ENCODE data around the gene PKD2. TPM values are rescaled to one million over a fixed set of nuclear protein-coding genes. Genes with fewer than 3 reads are reported as not detected.

PKD2 gene
- 12.4 and 22.3 TPM in 2 replicates for total RNA-seq

DNA sequence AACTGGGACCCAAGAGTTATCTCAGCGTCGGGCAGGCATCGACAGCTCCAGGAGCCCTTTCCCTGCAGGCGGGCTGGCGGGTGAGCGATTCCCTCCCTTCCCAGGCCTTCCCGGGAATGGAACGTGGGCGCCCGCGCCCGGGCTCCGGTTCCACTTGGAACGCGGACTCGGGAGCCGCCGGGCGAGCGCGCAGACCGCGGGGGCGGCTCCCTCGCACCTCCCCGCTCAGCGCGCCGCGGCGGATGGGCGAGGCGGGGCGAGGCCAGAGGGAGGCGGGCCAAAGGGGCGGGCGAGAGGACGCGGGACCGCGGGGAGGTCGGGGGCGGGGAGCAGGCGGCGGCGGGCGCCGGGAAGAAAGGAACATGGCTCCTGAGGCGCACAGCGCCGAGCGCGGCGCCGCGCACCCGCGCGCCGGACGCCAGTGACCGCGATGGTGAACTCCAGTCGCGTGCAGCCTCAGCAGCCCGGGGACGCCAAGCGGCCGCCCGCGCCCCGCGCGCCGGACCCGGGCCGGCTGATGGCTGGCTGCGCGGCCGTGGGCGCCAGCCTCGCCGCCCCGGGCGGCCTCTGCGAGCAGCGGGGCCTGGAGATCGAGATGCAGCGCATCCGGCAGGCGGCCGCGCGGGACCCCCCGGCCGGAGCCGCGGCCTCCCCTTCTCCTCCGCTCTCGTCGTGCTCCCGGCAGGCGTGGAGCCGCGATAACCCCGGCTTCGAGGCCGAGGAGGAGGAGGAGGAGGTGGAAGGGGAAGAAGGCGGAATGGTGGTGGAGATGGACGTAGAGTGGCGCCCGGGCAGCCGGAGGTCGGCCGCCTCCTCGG is at the start of gene PKD2:
Gene PKD2, plus strand, starts transcription at position 332 of the 818 bp plus-strand sequence. Its CDS starts 99 bp downstream, at position 431.
- Histone ChIP-seq H3K4me3 (ENCODE audit: low read depth, low read length) (peak within 1 kb of the TSS; percentile 82), H3K27me3 (ENCODE audit: control insufficient read depth, insufficient read depth, low read length) (no peaks in the 10 kb centered on the region), H3K36me3 (ENCODE audit: control insufficient read depth, insufficient read depth, low read length) (no peaks in the 10 kb centered on the region)
- no peak for FAIRE-seq
- TF ChIP-seq, protein P1, sequence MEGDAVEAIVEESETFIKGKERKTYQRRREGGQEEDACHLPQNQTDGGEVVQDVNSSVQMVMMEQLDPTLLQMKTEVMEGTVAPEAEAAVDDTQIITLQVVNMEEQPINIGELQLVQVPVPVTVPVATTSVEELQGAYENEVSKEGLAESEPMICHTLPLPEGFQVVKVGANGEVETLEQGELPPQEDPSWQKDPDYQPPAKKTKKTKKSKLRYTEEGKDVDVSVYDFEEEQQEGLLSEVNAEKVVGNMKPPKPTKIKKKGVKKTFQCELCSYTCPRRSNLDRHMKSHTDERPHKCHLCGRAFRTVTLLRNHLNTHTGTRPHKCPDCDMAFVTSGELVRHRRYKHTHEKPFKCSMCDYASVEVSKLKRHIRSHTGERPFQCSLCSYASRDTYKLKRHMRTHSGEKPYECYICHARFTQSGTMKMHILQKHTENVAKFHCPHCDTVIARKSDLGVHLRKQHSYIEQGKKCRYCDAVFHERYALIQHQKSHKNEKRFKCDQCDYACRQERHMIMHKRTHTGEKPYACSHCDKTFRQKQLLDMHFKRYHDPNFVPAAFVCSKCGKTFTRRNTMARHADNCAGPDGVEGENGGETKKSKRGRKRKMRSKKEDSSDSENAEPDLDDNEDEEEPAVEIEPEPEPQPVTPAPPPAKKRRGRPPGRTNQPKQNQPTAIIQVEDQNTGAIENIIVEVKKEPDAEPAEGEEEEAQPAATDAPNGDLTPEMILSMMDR (IDR thresholded peaks at IDR 0.05; ENCODE audit: insufficient read depth, low read length, severe bottlenecking) = no peak
- DNase-seq (ENCODE audit: low read depth) = peak; percentile 36

DNA sequence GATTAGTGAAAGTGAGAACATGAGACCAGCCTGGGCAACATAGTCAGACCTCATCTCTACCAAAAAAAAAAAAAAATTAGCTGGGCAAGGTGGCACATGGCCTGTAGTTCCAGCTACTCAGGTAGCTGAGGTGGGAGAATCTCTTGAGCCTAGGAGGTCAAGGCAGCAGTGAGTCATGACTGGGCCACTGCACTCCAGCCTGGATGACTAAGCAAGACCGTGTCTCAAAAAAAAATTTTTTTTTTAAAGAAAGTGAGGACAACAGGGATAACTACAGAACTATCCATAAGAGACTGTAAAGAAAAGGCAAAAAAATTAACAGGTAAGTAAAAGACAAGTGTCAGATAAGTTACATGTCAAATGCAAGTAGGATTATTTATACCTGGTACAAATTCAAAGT is 45.4 kb upstream of the PKD2 start:
- FAIRE-seq (no peak), DNase-seq (ENCODE audit: low read depth) (peak; percentile 82)
- Histone ChIP-seq H3K4me3 (ENCODE audit: low read depth, low read length) (no peak overlapping the region), H3K27me3 (ENCODE audit: control insufficient read depth, insufficient read depth, low read length) (no peaks in the 10 kb centered on the region), H3K36me3 (ENCODE audit: control insufficient read depth, insufficient read depth, low read length) (no peaks in the 10 kb centered on the region)
- TF ChIP-seq, protein P1 (IDR thresholded peaks at IDR 0.05; ENCODE audit: insufficient read depth, low read length, severe bottlenecking) = no peak

DNA sequence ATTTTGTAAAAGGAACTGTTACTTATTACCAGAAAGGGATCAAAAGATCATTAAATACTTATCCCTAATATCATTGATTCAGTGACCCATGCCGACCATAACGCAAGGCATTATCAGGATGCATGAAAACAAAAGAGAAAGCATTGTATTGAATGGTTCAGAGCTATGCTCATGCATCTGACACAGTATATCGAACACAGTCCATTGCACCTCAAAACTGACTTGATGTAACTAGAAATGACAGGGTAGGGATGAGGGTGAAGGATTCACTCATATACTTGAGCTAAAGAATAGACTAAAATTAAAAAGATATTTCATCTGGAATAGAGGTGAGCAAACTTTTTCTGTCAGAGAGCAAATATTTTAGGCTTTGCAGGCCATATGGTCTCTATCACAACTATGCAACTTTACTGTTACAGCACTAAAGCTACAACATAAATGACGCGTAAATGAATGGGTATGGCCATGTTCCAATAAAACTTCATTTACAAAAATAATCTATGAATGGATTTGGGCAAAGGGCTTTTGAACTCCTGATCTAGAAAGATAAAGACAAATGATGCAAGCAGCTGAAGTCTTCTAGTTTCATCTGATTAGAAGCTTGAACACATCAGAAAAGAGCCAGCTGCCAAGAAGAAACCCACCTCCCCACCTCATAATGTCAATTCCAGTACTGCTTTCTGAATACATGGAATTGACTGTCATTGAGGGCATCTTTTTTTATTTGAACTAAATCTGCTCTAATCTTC is 44.9 kb upstream of the PKD2 start:
- H3K27me3 ChIP-seq (ENCODE audit: control insufficient read depth, insufficient read depth, low read length) = no peaks in the 10 kb centered on the region
- DNase-seq (ENCODE audit: low read depth) (no peak), FAIRE-seq (no peak)
- TF ChIP-seq, protein P1 (IDR thresholded peaks at IDR 0.05; ENCODE audit: insufficient read depth, low read length, severe bottlenecking) = no peak
- H3K4me3 ChIP-seq (ENCODE audit: low read depth, low read length) = no peak overlapping the region
- no peaks in the 10 kb centered on the region for H3K36me3 ChIP-seq (ENCODE audit: control insufficient read depth, insufficient read depth, low read length)

DNA sequence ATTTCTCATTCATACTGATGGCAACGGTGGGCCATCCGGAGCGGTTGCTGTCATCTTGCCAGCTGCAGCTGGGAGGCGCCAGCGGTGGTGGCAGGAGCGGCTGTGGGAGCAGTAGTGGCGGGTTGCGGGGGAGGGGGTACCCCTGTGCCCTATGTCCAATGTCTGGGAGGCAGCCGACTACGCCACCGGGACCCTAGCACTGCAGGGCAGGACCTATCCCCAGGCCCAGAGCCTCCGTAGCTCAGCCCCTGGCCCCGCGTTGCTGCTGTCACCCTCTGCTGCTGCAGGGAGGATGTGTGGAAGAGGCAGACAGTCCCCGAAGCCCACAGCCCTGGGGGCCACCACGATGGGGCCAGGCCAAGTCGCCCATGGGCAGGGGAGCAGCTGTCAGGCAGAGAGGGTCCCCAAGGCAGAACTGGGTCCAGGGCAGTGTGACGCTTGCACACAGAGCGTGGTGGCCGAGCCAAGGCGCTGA is 41.9 kb upstream of the PKD2 start:
- no peak for DNase-seq (ENCODE audit: low read depth)
- TF ChIP-seq, protein P1 (IDR thresholded peaks at IDR 0.05; ENCODE audit: insufficient read depth, low read length, severe bottlenecking) = no peak
- FAIRE-seq = no peak
- H3K27me3 ChIP-seq (ENCODE audit: control insufficient read depth, insufficient read depth, low read length) = no peaks in the 10 kb centered on the region
- no peaks in the 10 kb centered on the region for H3K36me3 ChIP-seq (ENCODE audit: control insufficient read depth, insufficient read depth, low read length)
- no peak overlapping the region for H3K4me3 ChIP-seq (ENCODE audit: low read depth, low read length)

DNA sequence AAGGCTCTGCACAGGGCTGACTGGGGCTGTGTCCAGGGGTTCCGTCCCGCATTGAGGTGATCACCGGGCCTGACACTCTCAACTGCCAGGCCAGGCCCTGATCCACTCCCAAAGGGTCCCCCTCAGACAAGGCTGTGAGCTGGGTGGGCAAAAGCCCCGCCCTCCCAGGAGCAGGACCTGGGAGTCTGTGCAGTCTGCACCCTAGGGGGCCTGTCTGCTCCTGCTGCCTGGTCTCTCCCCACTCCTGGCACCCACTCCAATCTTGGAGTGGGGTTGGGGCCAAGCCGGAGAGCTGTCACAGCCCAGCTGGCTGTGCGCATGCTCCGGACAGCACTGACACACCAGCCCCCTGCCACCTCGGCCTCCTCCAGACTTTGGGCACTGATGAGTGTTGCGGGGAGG is 41.3 kb upstream of the PKD2 start:
- Histone ChIP-seq H3K27me3 (ENCODE audit: control insufficient read depth, insufficient read depth, low read length) (no peaks in the 10 kb centered on the region), H3K4me3 (ENCODE audit: low read depth, low read length) (no peak overlapping the region), H3K36me3 (ENCODE audit: control insufficient read depth, insufficient read depth, low read length) (no peaks in the 10 kb centered on the region)
- FAIRE-seq (no peak), DNase-seq (ENCODE audit: low read depth) (no peak)
- TF ChIP-seq, protein P1 (IDR thresholded peaks at IDR 0.05; ENCODE audit: insufficient read depth, low read length, severe bottlenecking) = no peak

All from bronchial epithelial cell (primary cell).